Dermis microvascular lymphatic vessel endothelial cell (primary cell): ENCODE data around the gene DIDO1. TPM values are rescaled to one million over a fixed set of nuclear protein-coding genes. Genes with fewer than 3 reads are reported as not detected.

Experiments
- DNase-seq, 2 donors: peaks; one replicate each; pipeline versions ENCODE4 v3.0.0 to v3.0.0-alpha.2; 2010; ENCODE audit warnings: low read depth in 2 of 2
- total RNA-seq: library from RNA; depleted of rRNA; stranded (reverse); fragments of >200 nt; gene quantifications from 2 replicates; pipeline ENCODE4 v1.2.1, GENCODE V29; 2014

Gene DIDO1
- total RNA-seq, 1 donor from 2014 or later = 20.4 TPM

DNA sequence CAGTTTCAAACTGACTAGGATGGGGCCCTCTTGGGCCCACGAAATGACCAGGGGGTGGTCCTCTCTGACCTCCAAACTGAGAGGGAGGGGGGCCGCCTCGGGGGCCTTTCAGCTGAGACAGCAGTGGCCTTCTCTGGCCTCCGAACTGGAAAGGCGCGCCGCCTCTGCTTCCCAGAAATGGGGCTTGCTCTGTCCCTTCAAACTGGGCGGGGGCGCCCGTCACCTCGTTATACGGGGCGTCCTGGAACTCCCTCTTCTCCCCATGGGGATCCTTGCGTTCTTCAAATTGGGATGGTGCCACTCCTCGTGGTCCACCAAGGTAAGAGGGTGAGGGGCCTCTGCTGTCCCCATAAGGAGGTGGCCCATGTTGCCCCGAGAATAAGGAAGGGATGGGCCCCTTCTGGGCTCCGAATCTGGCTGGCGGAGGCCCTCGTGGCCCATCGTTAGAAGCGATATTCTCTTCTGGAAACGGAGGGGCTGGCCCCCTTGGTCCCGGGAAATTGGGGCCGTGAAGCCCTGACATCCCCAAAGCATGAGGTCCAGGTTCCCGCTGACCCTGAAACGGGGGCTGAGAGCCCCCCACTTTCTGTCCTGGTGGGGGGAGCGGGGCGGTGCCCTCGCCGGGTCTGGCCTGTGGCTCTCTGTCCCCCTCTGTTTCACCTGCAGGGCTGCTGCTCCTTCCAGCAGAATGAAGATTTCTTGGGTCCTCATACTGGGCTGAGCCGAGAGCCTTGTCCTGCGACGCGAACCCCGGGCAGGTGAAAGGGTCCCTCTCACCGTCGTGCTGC lies 46.0 kb downstream of the DIDO1 start:
- no peak for DNase-seq

DNA sequence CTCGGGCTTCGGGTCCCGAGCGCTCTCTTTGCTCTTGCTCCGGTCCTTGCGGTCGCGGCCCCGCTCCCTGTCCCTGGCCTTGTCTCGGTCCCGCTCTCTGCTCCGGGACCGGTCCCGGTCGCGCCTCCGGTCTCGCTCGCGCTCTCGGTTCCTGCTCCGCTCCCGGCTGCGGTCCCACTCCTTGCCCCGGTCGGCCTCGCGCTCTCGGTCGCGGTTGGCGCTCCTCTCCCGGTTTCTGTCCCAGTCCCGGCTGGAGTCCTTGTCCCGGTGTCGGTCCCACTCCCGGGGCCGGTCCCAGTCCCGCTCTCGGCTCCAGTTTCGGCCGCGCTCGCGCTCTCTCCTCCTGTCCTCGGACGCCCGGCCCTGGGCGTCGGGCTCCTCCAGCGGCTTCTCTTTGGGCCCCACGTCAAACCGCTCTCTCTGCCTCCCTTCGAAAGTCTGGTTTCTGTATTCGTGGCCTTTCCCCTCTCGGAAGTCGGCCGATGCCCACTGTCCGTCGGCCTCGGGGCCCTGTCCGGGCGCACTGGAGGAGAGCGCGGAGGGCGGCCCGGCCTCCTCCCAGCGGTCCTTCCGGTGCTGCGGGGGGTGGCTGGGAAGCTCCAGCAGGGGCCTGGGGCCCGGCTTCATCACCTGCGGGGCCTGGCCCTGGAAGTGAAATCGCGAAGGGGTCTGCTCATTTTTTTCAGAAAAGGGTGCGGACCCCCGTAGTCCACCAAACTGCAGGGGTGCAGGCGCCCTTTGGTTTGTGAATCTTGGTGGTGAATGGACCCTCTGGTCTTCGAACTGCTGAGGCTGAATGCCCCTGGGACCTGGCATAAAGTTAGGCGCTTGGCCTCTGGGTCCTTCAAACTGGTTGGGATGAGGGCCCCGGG lies 46.8 kb downstream of the DIDO1 start:
- no peak for DNase-seq

DNA sequence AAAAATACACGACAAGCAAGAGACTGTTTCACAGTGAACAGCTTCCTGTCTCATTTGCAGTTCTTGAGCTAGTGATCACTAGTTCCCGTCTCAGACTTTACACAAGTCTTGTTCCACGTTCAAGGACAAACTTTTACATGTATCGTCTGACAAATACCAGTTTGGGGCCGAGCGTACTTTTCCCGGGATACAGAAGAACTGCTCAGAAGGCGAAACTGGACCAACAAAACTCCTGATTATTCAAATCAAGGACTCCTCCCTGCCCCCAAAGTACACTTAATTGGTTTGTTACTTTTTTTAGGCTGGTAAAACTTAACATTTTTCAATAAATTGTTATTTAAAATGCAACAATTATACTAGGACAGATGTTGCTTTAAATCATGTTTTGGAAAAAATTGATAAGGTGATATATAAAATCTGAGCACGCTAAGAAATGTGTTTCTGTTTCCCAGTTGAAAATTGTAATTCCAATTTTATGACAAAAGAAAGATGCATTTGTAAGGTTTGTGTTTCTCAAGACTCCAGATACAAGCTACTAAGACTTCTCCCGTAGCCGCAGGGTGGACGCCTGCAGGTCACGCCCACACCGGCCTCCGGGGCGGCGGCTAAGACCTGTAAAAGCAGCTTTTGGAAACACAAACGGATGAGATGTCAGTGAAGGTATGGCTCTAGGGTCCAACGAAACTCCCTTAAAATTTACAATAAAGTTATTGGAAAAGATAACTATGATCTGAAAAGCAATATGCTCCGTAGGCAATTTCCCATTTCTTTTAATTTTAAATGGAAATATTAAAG lies 47.9 kb downstream of the DIDO1 start:
- no peak for DNase-seq

DNA sequence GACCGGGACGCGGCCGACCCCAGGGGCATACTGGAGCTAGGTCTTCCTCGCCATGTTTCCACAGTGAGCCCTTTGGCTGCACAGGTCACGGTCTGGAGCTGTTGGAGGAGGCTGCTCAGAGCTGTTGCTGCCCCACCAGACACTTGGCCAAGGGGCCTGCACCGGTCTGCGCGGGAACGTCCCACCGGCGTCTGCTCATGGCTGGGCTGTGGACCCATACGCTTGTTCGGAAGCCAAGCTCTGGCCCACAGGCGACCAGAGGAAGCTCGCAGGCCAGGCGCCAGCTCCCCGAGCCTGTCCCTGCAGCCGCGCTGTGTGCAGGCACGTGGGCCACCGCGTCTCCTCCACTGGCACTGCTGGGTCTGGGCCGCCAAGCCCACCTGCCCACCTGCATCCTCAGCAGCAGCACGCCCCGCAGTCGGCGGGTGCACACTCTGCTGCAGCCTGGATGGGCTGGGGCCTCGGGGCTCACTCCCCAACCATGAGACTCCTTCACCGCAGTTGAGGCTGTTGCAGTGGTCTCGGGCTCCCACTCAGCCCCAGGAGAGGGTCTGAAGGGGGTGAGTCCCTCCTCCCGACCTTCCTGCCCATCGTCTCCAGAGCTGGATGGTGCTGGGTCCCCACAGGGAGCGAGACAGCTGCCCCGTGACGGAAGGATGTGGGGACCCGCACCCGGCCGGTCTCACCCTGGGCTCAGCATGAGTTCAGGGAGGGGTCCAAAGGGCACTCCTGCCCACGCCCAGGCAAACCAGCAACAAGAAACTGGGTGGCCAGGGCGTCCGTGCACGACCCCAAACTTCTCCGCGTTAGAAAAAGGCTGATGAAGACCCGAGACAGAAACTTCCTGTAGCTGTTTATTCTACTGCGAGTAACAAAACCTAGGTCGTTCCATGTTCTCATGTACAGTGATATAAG lies 49.1 kb downstream of the DIDO1 start:
- peak; percentile 83 to 93 for DNase-seq

DNA sequence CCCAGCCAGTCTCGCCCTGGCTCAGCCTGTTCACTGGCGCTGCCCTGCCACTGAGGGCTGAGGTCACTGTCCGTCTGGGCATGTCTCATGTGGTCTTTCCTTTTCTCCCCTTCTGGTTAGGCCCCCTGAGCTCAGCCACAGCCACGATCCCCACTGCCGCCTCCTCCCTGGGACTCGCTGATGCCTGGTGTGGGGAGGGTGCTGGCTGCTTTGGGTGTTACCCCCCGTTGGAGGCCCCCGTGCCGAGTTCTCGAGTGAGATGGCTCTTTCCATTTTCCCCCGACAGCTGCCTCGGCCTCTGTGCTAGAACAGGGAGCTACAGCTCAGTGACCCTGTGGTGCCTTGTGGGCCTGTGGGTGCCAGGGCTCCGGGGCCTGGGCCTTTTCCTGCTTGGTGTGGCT lies 49.8 kb downstream of the DIDO1 start:
- no peak for DNase-seq

DNA sequence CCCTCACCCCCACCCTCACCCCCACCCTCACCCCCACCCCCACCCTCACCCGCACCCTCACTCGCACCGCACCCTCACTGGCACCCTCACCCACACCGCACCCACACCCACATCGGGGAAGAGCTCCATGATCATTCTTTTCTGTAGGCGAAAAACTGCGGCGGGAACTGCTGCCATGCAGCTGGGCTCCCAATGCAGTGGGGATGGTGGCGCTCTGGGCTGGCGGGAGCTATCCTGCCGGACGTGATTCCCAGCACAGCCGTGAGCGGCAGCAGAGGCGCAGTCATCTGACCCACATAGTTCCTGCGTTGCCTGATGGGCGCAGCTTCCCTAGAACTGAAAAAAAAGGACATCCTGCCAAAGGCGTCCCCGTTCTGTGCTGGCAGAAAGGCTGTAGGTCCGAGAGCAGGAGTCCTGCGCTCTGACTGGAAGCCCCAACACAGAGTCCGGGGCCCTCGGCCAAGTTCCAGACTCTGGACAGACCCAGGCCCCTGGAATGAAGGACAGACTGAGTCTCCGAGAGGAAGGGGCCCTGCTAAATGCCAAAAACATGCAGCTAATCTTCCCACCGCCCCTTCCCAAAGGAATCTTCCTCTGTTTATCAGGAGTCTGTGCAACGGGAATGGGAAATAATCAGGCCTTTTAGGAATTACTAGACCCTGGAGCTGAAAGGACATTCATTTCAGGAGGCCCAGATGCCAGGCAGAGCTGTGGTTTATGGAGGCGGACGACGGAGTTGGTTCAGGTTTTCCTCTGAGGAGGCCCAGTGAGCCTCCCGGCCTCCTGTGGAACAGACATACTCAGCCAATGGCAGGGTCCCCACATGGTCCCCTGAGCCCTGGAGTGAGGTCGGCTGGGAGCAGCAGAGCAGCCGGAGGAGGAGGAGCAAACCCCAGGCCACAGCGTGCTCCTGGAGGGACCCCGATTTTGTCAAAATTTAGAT lies 50.6 kb downstream of the DIDO1 start:
- DNase-seq = peak; percentile 88 to 92

DNA sequence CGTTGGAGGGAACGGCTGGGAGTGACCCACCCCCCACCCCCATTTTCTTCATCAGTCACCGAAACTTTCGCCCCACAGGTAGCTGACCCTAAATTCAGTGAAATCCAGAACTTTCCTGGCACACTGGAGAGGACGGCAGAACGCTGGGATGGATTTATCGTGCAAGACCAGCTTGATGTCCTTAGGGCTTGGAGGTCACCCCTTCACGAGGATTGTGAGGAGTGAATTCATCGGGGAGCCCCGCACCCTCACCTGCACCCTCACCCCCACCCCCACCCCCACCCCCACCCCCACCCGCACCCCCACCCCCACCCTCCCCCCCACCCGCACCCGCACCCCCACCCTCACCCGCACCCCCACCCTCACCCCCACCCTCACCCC lies 51.4 kb downstream of the DIDO1 start:
- DNase-seq = peak in 1 of 2 donors; percentile 21

DNA sequence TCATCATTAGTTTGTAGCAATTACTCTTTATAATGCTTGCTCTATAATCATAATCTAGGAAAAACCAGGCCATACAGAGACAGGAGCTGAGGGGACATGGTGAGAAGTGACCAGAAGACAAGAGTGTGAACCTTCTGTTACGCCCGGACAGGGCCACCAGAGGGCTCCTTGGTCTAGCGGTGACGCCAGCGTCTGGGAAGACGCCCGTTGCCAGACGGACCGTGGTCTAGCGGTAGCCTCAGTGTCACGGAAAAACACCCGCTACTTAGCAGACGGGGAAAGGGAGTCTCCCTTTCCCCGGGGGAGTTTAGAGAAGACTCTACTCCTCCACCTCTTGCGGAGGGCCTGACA lies 52.6 kb downstream of the DIDO1 start:
- DNase-seq = peak in 1 of 2 donors; percentile 61

DNA sequence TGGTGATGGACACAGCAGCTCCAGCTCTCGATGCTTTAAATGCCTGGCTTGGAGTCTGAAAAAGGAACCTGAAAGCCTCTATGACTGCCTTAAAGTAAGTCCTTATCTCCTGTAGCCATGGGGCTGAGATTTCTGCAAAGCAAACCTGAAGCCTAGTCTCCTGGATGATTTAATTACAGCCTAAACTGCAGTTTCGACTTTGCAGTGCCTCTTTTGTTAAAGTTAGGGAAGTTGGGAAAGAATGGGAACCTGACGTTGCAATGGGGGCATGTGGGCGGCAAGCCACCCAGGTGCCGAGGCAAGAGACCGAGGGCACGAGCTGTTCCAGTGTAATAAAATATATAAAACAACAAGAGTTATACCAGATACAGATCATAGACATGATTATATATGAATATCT lies 53.0 kb downstream of the DIDO1 start:
- DNase-seq = no peak

DNA sequence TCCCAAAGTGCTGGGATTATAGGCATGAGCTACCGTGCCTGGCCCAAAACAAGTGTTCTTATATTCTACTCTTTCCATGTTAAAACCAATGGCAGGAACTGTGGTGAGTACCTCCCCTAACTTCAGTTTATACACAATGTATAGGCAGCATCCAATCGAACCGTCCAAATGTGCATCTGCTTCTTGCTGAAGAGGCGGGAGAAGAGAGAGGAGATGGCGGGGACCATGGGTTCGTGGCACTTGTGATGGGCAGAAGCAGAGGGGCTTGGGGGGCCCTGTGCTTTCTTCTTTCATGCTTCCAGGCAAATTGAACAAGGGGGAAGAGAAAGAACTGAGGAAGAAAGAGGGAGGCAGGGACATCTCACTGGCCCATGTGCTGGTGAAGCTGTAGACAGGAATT lies 53.4 kb downstream of the DIDO1 start:
- no peak for DNase-seq

DNA sequence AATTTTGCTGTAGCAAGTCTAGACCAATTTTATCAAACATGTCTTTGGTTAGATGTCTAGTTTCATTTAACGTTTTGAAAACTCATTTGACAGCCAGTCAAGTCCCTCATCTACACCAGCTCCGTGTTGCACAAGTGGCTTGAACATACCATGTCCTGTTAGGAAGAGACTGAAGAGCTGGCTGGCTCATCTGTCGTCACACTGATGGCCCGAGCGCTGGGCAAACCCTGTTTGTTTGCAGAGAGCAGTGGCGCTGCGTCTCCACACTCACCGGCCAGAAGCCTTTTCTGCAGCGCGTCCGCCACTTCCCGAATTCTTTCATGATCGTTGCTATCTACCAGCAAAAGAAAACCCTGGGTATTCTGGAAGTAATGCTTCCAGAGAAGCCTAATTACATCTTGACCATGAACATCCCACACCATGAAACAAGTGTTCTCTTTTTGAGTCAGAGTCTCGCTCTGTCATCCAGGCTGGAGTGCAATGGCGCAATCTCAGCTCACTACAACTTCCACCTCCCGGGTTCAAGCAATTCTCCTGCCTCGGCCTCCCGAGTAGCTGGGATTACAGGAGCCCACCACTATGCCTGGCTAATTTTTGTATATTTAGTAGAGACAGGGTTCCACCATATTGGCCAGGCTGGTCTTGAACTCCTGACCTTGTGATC lies 54.0 kb downstream of the DIDO1 start:
- DNase-seq = no peak

DNA sequence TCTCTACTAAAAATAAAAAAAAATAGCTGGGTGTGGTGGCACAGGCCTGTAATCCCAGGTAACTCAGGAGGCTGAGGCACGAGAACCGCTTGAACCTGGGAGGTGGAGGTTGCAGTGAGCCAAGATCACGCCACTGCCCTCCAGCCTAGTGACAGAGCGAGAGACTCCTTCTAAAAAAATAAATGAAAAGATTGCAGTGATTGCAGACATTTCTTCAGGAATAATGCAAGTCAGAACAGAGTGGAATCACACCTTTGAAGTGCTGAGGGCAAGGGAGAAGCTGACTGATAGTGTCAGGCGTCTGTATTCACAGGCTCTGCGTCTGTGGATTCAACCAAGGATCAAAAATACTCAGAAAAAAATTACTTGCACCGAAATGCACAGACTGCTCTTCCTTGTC lies 62.1 kb downstream of the DIDO1 start:
- no peak for DNase-seq

DNA sequence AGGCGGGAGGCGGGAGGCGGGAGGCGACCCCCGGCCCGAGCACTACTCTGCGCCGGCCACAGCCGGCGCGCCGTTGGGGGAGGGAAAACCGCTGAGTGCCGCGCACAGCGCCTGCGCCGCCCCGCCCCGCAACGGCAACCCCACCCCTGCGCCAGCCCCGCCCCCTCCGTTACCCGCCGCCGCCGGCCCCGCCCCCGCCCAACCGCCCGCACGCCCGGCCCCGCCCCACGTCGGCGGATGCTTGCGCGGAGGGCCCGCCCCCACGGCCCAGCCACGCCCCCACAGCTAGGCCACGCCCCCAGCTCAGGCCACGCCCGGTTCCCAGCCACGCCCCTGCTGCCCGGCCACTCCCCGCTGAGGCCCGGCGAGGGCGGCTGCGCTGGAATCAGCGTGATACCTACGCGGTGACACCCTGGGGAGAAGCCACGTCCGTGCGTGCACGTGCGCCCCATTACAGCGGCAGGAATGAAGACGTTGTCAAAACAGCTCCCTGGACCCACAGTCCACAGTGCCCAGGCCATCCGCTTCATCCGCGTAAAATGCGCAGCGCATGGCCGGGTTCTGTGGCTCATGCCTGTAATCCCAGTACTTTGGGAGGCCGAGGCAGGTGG lies 64.5 kb downstream of the DIDO1 start, which contains the start of gene TCFL5:
Gene TCFL5 (minus strand): TSS at position 97 of the 611 bp plus-strand sequence. CDS start 152 bp downstream, outside the sequence.
- peak; percentile 53 to 85 for DNase-seq

DNA sequence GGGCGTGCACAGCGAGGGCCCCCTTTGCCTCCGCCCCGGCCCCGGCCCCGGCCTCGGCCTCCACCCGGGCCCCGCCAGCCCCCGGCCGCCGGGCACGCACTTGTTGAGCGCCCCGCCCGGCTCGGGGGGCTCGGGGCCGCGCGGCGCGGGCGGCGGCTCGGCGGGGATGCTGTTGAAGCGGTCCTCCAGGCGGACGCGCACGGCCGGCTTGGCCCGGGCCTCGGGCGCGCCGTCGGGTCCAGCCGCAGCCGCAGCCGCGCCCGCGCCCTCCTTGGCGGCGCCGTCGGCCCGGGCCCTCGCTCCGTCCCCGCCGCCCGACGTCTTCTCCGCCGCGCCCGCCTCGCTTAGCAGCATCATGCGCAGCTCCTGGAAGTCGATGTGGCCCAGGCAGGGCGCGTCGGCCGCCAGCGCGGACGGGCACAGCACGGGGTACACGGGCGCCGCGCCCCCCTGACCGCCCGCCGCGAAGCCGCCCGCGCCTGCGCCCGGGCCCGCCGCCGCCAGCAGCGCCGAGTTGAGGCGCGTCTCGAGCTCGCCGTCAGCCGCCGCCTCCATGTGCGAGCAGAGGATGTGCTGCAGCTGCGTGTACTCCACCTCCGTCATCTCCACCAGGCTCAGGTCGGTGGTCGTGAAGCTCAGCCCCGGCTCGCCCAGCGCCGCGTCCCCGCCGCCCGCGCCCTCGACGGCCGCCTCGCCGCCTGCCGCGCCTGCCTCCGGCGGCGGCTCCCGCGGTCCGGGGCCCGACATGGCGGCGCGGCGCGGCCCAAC lies 65.2 kb downstream of the DIDO1 start:
- peak in 1 of 2 donors; percentile 37 for DNase-seq

DNA sequence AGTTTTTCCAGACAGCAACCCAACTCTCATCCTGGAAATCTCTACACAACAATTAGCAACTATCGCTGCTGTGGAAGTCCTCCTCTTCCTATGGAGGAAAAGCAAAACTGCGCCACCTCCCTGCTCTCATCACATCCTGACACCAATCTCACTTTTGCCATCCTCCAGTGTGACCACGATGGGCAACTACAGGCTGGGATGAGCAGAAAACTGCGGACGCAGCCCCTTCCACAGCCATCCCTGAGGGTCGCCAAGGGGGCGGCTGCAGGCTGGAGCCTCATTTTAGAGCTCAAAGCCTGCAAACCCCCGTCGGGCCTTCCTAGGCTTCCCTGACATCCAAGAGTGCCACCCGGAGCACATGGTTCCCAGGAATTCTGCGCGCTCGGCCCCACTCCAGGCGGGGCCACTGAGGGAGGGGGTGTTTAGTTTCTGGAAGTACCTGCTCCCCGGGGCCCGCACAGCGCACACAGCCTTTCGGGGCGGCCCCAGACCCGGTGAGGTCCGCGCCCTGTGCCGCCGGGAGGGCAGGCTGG lies 65.8 kb downstream of the DIDO1 start:
- DNase-seq = peak; percentile 62 to 66

DNA sequence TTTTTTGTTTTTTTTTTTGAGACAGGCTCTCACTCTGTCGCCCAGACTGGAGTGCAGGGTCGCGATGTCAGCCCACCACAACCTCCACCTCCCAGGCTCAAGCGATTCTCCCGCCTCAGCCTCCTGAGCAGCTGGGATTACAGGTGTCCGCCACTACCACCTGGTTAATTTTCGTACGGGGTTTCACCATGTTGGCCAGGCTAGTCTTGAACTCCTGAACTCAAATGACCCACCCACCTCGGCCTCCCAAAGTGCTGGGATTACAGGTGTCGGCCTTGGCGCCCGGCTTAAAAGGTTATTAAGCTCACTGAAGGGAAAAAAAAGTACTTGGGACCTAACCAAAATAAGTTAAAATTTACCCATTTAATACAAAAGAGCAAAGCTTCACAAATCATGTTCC lies 66.6 kb downstream of the DIDO1 start:
- no peak for DNase-seq

DNA sequence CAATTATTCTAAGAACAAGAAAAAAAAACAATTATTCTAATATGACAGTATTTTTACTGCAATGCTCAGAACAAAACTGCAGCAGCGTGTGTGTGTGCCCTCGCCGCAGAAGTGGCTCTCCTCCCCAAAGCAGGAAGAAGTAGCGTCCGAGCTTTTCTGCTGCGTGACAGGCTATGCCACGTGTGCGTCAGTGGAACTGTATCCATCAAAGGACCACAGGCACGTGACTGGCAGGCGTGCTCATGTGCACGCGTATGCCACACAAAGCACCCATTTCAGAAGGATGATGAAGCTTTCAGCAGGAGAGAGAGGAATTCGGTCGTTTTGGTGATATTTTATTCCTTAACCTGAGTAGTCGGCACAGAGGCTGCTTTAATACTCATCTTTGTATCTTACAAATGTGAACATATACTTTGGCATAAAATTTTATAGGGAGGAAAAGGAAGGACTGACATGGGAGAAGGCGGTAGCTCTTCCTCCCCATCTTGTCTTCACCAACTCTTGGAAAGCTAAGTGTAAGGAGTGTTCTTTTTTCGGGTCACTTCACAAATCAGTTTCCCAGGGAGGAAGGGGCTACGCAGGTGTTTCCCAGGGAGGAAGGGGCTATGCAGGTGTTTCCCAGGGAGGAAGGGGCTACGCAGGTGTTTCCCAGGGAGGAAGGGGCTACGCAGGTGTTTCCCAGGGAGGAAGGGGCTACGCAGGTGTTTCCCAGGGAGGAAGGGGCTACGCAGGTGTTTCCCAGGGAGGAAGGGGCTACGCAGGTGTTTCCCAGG lies 68.1 kb downstream of the DIDO1 start:
- peak in 1 of 2 donors; percentile 17 for DNase-seq
